Activated B cell treated with CpG ODN at 0.5 μM for 24 hours (primary cell): ENCODE measurements around the gene FGF1. TPM values are rescaled to one million over a fixed set of nuclear protein-coding genes. Genes with fewer than 3 reads are reported as not detected.

ENCODE experiments used
- ATAC-seq: fragments of 200-7000 bp; cut with Tn5 transposase; one replicate; pipeline ENCODE4 v1.10.0; 2021; ENCODE audit warnings: low read depth, mild to moderate bottlenecking, moderate library complexity
- CTCF ChIA-PET: fragments of 350-600 bp; sonication (Branson Sonifier 250); formaldehyde crosslinking; loops from one replicate; lab custom pipeline; 2021; ENCODE audit warnings: antibody characterized with exemption; lab: Charles Lee
- POLR2A ChIA-PET: fragments of 350-600 bp; sonication (Branson Sonifier 250); formaldehyde crosslinking; loops from one replicate; lab custom pipeline; 2021; ENCODE audit warnings: antibody characterized with exemption; lab: Charles Lee
- DNase-seq: peaks from one replicate; pipeline ENCODE4 v3.0.0; 2022
- H3K27ac Mint-ChIP-seq: one replicate; pipeline ENCODE4 v1.8.0; 2020; ENCODE audit warnings: mixed read lengths
- H3K27me3 Mint-ChIP-seq: one replicate; pipeline ENCODE4 v1.8.0; 2021; ENCODE audit warnings: mixed read lengths
- H3K36me3 Mint-ChIP-seq: one replicate; pipeline ENCODE4 v1.8.0; 2021; ENCODE audit warnings: low read depth, mixed read lengths
- H3K4me1 Mint-ChIP-seq: one replicate; pipeline ENCODE4 v1.8.0; 2021; ENCODE audit warnings: mixed read lengths
- H3K4me3 Mint-ChIP-seq: one replicate; pipeline ENCODE4 v1.8.0; 2020; ENCODE audit warnings: mild to moderate bottlenecking, mixed read lengths
- H3K9me3 Mint-ChIP-seq: one replicate; pipeline ENCODE4 v1.8.0; 2020; ENCODE audit warnings: mixed read lengths
- CTCF ChIP-seq: fragments of 200-600 bp; IDR thresholded peaks from one replicate; pipeline ENCODE4 v1.8.0; 2022; ENCODE audit warnings: antibody characterized with exemption, mild to moderate bottlenecking
- intact Hi-C: fragments of 100-400 bp; cut with micrococcal nuclease; formaldehyde crosslinking; loops from one replicate; pipeline ENCODE4 v1.15.1; 2024
- total RNA-seq: library from RNA; stranded (reverse); gene quantifications from 2 replicates; pipeline ENCODE4 v1.2.3, GENCODE V29; 2022

FGF1 gene
- total RNA-seq, 1 donor from 2014 or later: not detected

GRCh38 chr5:142576303-142576702 lies 109.6 kb downstream of the FGF1 start:
- peaks cover 6% of the 10 kb centered on the region for H3K9me3 Mint-ChIP-seq
- no peak overlapping the region for H3K4me3 Mint-ChIP-seq
- DNase-seq: no peak
- H3K4me1 Mint-ChIP-seq: peaks cover 8% of the 10 kb centered on the region
- no peak for TF ChIP-seq CTCF
- intact Hi-C loops: no loop called here
- ChIA-PET POLR2A (no interaction called here), CTCF (no interaction called here)
- no peak for ATAC-seq
- H3K27me3 Mint-ChIP-seq: peaks cover 14% of the 10 kb centered on the region
- H3K27ac Mint-ChIP-seq: no peak overlapping the region
- no peaks in the 10 kb centered on the region for H3K36me3 Mint-ChIP-seq

- H3K4me1 Mint-ChIP-seq: no peaks in the 10 kb centered on the region
- H3K27me3 Mint-ChIP-seq: peaks cover 8% of the 10 kb centered on the region
- CTCF ChIA-PET: no interaction called here
- H3K9me3 Mint-ChIP-seq: no peaks in the 10 kb centered on the region
- no peak overlapping the region for H3K4me3 Mint-ChIP-seq
- ATAC-seq: no peak
- POLR2A ChIA-PET: no interaction called here
- TF ChIP-seq CTCF: no peak
- H3K36me3 Mint-ChIP-seq: no peaks in the 10 kb centered on the region
- no peak overlapping the region for H3K27ac Mint-ChIP-seq
- intact Hi-C loops: no loop called here
- DNase-seq: no peak
Observed at GRCh38 chr5:142572006-142572405, 113.9 kb downstream of the FGF1 start.

- Mint-ChIP-seq H3K36me3 (no peaks in the 10 kb centered on the region), H3K27ac (no peak overlapping the region), H3K9me3 (no peaks in the 10 kb centered on the region), H3K4me3 (no peak overlapping the region), H3K4me1 (no peaks in the 10 kb centered on the region), H3K27me3 (peaks cover 6% of the 10 kb centered on the region)
- intact Hi-C loops: no loop called here
- ChIA-PET CTCF (no interaction called here), POLR2A (no interaction called here)
- no peak for TF ChIP-seq CTCF
- no peak for DNase-seq
- no peak for ATAC-seq
Observed at GRCh38 chr5:142571371-142571770, 114.5 kb downstream of the FGF1 start.

GRCh38 chr5:142569905-142570304 lies 116.0 kb downstream of the FGF1 start:
- TF ChIP-seq CTCF: no peak
- ATAC-seq: no peak
- H3K27me3 Mint-ChIP-seq: peaks cover 4% of the 10 kb centered on the region
- DNase-seq: no peak
- H3K4me1 Mint-ChIP-seq: no peaks in the 10 kb centered on the region
- H3K9me3 Mint-ChIP-seq: no peaks in the 10 kb centered on the region
- H3K4me3 Mint-ChIP-seq: no peak overlapping the region
- ChIA-PET POLR2A (no interaction called here), CTCF (no interaction called here)
- H3K36me3 Mint-ChIP-seq: no peaks in the 10 kb centered on the region
- intact Hi-C loops: no loop called here
- H3K27ac Mint-ChIP-seq: no peak overlapping the region

- H3K27me3 Mint-ChIP-seq: peaks cover 2% of the 10 kb centered on the region
- ChIA-PET CTCF (no interaction called here), POLR2A (no interaction called here)
- TF ChIP-seq CTCF: no peak
- ATAC-seq (no peak), DNase-seq (no peak)
- no peaks in the 10 kb centered on the region for H3K4me1 Mint-ChIP-seq
- H3K9me3 Mint-ChIP-seq: no peaks in the 10 kb centered on the region
- H3K27ac Mint-ChIP-seq: no peak overlapping the region
- no peak overlapping the region for H3K4me3 Mint-ChIP-seq
- intact Hi-C loops: no loop called here
- H3K36me3 Mint-ChIP-seq: no peaks in the 10 kb centered on the region
Observed at GRCh38 chr5:142568996-142569335, 116.9 kb downstream of the FGF1 start.
